ENCODE data around the gene OR5H2.

DNA sequence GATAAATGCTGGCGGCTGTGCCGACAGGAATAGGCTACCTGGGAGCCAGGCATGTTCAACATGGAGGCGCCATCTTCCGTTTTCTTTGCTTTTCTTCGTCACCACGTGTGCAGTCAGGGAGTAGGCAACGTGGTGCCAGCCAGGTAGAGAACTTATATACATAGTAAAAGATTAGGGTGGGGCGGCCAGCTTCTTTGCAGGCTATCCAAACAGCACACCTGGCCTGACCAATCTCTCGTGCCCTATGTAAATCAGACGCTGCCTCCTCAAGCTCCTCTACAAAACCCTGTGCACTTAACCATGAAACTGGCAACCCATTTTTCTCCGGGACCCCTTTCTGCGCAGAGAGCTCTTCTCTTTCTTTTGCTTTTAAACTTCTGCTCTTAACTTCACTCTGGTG, 42.8 kb downstream of the OR5H2 start:
- TF ChIP-seq, protein P1, sequence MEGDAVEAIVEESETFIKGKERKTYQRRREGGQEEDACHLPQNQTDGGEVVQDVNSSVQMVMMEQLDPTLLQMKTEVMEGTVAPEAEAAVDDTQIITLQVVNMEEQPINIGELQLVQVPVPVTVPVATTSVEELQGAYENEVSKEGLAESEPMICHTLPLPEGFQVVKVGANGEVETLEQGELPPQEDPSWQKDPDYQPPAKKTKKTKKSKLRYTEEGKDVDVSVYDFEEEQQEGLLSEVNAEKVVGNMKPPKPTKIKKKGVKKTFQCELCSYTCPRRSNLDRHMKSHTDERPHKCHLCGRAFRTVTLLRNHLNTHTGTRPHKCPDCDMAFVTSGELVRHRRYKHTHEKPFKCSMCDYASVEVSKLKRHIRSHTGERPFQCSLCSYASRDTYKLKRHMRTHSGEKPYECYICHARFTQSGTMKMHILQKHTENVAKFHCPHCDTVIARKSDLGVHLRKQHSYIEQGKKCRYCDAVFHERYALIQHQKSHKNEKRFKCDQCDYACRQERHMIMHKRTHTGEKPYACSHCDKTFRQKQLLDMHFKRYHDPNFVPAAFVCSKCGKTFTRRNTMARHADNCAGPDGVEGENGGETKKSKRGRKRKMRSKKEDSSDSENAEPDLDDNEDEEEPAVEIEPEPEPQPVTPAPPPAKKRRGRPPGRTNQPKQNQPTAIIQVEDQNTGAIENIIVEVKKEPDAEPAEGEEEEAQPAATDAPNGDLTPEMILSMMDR (IDR thresholded peaks at IDR 0.05; ENCODE audit: borderline replicate concordance, extremely low read depth, low read length, poor library complexity, severe bottlenecking) = no peak
- TF ChIP-seq EZH2 (IDR thresholded peaks at IDR 0.05; ENCODE audit: borderline replicate concordance, low read depth, low read length, severe bottlenecking) = no peak
